Bronchial epithelial cell (primary cell): ENCODE results near the gene ARL5B. TPM values are rescaled to one million over a fixed set of nuclear protein-coding genes. Genes with fewer than 3 reads are reported as not detected.

Source experiments
- DNase-seq: peaks from one replicate; pipeline ENCODE4 v3.0.0-alpha.2; 2010; ENCODE audit warnings: low read depth
- FAIRE-seq: peaks from 2 replicates; lab custom pipeline; 2011; peaks lifted over from hg19 to GRCh38; lab: Jason Lieb, UNC
- H3K27me3 ChIP-seq: 2 replicates; pipeline ENCODE4 v1.5.1; 2011; ENCODE audit warnings: low read length; ENCODE audit not compliant: control insufficient read depth, insufficient read depth
- H3K36me3 ChIP-seq: 2 replicates; pipeline ENCODE4 v1.5.1; 2011; ENCODE audit warnings: low read length; ENCODE audit not compliant: control insufficient read depth, insufficient read depth
- H3K4me3 ChIP-seq: 2 replicates; pipeline ENCODE4 v1.5.1; 2011; ENCODE audit warnings: mild to moderate bottlenecking, low read depth, low read length, control low read depth
- total RNA-seq: library from RNA; depleted of rRNA; stranded (reverse); fragments of >200 nt; gene quantifications from 2 replicates; pipeline ENCODE4 v1.2.1, GENCODE V29; 2014
- TF ChIP-seq, protein P1 (sequence below): IDR thresholded peaks from 2 replicates; pipeline ENCODE4 v1.5.1; 2011; ENCODE audit warnings: mild to moderate bottlenecking, moderate library complexity, low read length, control low read depth, inconsistent platforms; ENCODE audit not compliant: insufficient read depth, severe bottlenecking

Gene ARL5B
- total RNA-seq, 1 donor from 2014 or later = 16.1 TPM

DNA sequence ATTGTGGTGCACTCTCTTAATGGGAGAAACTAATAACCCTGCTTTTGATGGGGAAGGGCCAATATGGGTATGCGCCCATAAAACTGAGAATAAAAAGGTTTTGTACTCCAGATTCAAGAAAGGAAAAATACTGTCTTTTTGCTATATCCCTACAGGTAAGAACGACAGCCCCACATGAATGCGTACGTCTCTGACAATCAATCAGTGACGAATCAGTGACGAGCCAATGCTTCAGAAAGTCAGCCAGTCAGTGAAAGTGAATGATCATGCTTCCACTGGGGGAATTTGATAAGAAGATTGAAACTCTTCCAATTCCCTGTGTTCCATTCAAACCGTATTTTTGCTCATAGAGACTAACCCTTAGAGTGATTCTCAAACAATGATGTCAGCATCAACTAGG, 26.3 kb downstream of the ARL5B start:
- DNase-seq (no peak), FAIRE-seq (no peak)
- Histone ChIP-seq H3K36me3 (no peaks in the 10 kb centered on the region), H3K27me3 (no peaks in the 10 kb centered on the region), H3K4me3 (no peak overlapping the region)
- TF ChIP-seq, protein P1, sequence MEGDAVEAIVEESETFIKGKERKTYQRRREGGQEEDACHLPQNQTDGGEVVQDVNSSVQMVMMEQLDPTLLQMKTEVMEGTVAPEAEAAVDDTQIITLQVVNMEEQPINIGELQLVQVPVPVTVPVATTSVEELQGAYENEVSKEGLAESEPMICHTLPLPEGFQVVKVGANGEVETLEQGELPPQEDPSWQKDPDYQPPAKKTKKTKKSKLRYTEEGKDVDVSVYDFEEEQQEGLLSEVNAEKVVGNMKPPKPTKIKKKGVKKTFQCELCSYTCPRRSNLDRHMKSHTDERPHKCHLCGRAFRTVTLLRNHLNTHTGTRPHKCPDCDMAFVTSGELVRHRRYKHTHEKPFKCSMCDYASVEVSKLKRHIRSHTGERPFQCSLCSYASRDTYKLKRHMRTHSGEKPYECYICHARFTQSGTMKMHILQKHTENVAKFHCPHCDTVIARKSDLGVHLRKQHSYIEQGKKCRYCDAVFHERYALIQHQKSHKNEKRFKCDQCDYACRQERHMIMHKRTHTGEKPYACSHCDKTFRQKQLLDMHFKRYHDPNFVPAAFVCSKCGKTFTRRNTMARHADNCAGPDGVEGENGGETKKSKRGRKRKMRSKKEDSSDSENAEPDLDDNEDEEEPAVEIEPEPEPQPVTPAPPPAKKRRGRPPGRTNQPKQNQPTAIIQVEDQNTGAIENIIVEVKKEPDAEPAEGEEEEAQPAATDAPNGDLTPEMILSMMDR = no peak

DNA sequence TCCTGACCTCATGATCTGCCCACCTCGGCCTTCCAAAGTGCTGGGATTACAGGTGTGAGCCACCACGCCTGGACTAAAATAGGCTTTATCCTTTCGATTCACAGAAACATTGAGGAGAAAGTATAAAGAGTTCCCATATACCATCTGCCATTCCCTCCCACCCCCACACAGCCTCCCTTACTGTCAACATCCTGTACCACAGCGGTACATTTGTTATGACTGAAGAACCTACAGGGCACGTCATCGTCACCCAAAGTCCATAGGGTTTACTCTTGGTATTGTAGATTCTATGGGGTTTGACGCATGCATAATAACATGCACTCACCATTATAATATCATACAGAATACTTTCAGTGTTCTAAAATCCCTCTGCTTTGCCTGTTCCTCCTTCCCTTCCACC, 28.0 kb downstream of the ARL5B start:
- Histone ChIP-seq H3K4me3 (no peak overlapping the region), H3K36me3 (no peaks in the 10 kb centered on the region), H3K27me3 (no peaks in the 10 kb centered on the region)
- DNase-seq (no peak), FAIRE-seq (no peak)
- TF ChIP-seq, protein P1 = no peak

DNA sequence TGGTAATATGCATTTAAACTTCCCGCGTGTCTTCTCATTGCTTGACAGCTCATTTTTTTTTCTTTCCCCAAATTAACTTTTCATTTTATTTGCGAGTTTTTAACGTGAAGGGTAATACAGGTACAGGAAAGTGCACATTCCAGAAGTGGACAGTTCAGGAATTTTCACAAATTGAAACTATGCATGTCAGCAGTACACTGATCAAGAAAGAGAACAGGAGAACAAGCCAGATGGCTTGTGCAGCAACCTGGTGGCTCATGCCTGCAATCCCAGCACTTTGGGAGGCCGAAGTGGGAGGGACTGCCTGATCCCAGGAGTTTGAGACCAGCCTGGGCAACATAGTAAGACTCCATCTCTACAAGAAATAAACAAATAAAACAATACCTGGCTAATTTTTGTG, 28.5 kb downstream of the ARL5B start:
- TF ChIP-seq, protein P1 = no peak
- DNase-seq = no peak
- Histone ChIP-seq H3K36me3 (no peaks in the 10 kb centered on the region), H3K4me3 (no peak overlapping the region), H3K27me3 (no peaks in the 10 kb centered on the region)
- FAIRE-seq = no peak

DNA sequence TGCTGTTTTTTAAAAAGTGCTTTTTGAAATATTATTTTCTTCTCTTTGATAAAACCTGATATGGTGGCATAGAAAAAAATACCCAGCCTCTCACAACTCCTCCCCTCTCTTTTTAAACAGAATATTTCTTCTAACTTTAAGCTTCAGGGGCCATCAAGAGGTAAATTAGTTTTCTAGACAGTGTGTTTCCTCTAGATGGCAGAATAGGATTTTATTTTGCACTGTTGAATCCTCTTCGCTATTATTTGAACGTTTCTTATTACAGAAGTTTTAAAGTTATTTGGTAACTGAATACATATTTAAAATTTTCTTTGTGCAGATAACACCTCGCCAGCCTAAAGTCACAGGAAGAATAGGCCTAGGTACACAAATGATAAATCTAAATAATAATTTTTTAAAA, 30.3 kb downstream of the ARL5B start:
- no peaks in the 10 kb centered on the region for H3K27me3 ChIP-seq
- no peaks in the 10 kb centered on the region for H3K36me3 ChIP-seq
- FAIRE-seq = no peak
- no peak overlapping the region for H3K4me3 ChIP-seq
- peak; percentile 39 for DNase-seq
- TF ChIP-seq, protein P1 = peak; percentile 26

DNA sequence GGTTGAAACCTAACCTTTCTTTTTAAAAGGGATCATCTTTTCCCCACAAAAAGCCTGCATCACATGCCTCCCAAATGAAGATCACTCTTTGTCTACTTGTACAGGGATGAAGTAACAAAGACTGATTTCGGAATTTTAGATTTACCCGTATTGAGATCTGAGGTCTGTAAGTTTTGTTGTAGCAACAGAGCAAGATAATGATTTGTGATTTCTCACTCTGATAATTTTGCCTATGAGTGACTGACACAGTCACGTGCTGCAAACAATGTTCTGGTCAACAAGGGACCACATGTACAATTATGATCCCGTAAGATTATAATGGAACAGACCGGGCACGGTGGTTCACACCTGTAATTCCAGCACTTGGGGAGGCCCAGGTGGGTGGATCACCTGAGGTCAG, 31.3 kb downstream of the ARL5B start:
- H3K27me3 ChIP-seq = no peaks in the 10 kb centered on the region
- H3K36me3 ChIP-seq = no peaks in the 10 kb centered on the region
- FAIRE-seq (no peak), DNase-seq (no peak)
- TF ChIP-seq, protein P1 = no peak
- no peak overlapping the region for H3K4me3 ChIP-seq
